Right atrium auricular region (tissue), 2 donors: ENCODE results near the gene UNK. TPM values are rescaled to one million over a fixed set of nuclear protein-coding genes. Genes with fewer than 3 reads are reported as not detected.
"Not testable (repeated sequence)": the region's sequence is repeated elsewhere in the genome, so short reads cannot be mapped to it uniquely, and the experiment has no call there.

Experiments used
- DNase-seq: peaks from one replicate; pipeline ENCODE4 v3.0.0-alpha.2; 2019; ENCODE audit warnings: low spot score
- H3K27ac ChIP-seq, 2 donors: fragments of 200-600 bp; sonication (generic); 1 replicate in 1 of 2; 2 replicates in 1 of 2; pipeline ENCODE4 v1.5.1; 2016 to 2019
- H3K27me3 ChIP-seq, 2 donors: fragments of 200-600 bp; sonication (generic); one replicate each; pipeline versions ENCODE4 v1.5.1 to v1.6.0; 2017 to 2019
- H3K36me3 ChIP-seq: fragments of 200-600 bp; sonication (generic); one replicate; pipeline ENCODE4 v1.5.1; 2016
- H3K4me1 ChIP-seq, 2 donors: fragments of 200-600 bp; sonication (generic); one replicate each; pipeline versions ENCODE4 v1.5.1 to v1.6.0; 2017 to 2019
- H3K4me3 ChIP-seq, 2 donors: fragments of 200-600 bp; sonication (generic); 1 replicate in 1 of 2; 2 replicates in 1 of 2; pipeline ENCODE4 v1.5.1; 2017 to 2019; ENCODE audit warnings: mild to moderate bottlenecking in 1 of 2, moderate library complexity in 1 of 2
- H3K9me3 ChIP-seq, 2 donors: fragments of 200-600 bp; sonication (generic); one replicate each; pipeline ENCODE4 v1.5.1; 2019
- microRNA-seq, 2 donors: library from miRNA; unstranded; fragments of <30 nt; microRNA quantifications; one replicate each; pipeline ENCODE4, GENCODE V29; 2016 to 2017; ENCODE audit warnings: borderline number of aligned reads in 2 of 2, borderline replicate concordance in 1 of 2
- total RNA-seq, 2 donors: library from RNA; depleted of rRNA; stranded (reverse); fragments of >200 nt; gene quantifications; one replicate each; pipeline ENCODE4 v1.1.0, GENCODE V29; 2016
- TF ChIP-seq, protein P1 (sequence below), 2 donors: fragments of 200-600 bp; sonication (generic); IDR thresholded peaks; one replicate each; pipeline ENCODE4 v1.5.1; 2019; ENCODE audit warnings: antibody characterized with exemption in 2 of 2

Gene UNK
- total RNA-seq, 2 donors from 2014 or later = 18.8 to 25.3 TPM

DNA sequence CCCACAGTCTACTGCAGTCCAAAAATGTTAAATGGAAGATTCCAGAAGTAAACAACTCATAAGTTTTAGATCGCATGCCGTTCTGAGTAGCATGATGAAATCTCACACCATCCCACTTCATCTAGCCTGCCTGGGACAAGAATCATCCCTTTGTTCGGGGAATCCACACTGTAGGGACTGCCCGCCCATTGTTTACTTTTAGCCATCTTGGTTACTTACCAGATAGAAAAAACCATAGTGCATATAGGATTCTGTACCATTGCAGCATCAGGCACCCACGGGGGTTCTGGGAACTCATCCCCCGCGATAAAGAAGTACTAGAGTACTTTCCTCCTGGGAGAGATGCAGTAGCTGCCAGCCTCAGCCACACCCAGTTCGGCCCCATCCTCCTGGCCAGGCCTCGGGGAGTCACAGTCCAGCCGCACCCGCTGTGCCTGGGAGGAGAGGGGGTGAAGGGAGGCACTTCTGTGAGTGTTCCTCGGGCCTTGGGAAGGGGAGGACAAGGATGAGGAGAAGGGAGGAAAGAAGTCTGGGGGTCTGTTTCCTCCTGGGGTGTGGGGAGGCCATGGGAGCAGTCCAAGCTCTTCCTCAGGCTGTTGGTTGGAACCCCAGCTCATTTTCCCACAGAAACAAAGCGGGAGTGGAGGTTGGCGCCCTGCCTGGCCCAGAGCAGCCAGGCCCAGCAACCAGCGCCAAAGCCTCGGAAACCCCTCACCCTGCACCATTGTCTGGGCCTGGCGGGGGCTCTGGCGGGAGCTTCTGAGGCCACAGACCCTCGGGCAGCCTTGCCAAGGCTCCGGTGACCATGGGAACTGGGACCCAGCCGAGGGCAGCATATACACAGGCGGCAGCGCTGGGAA lies 84.9 kb downstream of the UNK start:
- peak overlapping the region; percentile 85 to 88 for H3K27ac ChIP-seq
- H3K9me3 ChIP-seq = no peaks in the 10 kb centered on the region
- TF ChIP-seq, protein P1, sequence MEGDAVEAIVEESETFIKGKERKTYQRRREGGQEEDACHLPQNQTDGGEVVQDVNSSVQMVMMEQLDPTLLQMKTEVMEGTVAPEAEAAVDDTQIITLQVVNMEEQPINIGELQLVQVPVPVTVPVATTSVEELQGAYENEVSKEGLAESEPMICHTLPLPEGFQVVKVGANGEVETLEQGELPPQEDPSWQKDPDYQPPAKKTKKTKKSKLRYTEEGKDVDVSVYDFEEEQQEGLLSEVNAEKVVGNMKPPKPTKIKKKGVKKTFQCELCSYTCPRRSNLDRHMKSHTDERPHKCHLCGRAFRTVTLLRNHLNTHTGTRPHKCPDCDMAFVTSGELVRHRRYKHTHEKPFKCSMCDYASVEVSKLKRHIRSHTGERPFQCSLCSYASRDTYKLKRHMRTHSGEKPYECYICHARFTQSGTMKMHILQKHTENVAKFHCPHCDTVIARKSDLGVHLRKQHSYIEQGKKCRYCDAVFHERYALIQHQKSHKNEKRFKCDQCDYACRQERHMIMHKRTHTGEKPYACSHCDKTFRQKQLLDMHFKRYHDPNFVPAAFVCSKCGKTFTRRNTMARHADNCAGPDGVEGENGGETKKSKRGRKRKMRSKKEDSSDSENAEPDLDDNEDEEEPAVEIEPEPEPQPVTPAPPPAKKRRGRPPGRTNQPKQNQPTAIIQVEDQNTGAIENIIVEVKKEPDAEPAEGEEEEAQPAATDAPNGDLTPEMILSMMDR (IDR thresholded peaks at IDR 0.05) = no peak
- H3K4me3 ChIP-seq = peak overlapping the region in 1 of 2 donors; percentile 21
- no peak for DNase-seq
- peaks cover 0 to 58% of the 10 kb centered on the region in 2 donors for H3K4me1 ChIP-seq
- H3K36me3 ChIP-seq = peaks cover 8% of the 10 kb centered on the region
- no peaks in the 10 kb centered on the region for H3K27me3 ChIP-seq

DNA sequence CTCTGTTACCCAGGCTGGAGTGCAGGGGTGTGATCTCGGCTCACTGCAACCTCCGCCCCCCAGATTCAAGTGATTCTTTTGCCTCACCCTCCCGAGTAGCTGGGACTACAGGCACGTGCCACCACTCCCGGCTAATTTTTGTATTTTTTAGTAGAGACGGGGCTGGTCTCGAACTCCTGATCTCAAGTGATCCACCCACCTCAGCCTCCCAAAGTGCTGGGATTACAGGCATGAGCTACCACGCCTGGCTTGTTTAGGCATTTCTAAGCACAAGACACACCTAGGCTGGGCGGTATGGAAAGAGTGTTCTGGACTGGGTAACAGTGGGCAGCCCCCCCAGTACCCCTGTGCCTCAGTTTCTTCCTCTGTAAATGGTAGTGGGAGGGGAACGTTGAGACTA lies 85.6 kb downstream of the UNK start:
- H3K4me3 ChIP-seq, H3K27me3 ChIP-seq, H3K9me3 ChIP-seq, DNase-seq: not testable (repeated sequence)
- peaks cover 15% of the 10 kb centered on the region for H3K36me3 ChIP-seq
- peak overlapping the region; percentile 85 to 88 for H3K27ac ChIP-seq
- peaks cover 0 to 61% of the 10 kb centered on the region in 2 donors for H3K4me1 ChIP-seq

DNA sequence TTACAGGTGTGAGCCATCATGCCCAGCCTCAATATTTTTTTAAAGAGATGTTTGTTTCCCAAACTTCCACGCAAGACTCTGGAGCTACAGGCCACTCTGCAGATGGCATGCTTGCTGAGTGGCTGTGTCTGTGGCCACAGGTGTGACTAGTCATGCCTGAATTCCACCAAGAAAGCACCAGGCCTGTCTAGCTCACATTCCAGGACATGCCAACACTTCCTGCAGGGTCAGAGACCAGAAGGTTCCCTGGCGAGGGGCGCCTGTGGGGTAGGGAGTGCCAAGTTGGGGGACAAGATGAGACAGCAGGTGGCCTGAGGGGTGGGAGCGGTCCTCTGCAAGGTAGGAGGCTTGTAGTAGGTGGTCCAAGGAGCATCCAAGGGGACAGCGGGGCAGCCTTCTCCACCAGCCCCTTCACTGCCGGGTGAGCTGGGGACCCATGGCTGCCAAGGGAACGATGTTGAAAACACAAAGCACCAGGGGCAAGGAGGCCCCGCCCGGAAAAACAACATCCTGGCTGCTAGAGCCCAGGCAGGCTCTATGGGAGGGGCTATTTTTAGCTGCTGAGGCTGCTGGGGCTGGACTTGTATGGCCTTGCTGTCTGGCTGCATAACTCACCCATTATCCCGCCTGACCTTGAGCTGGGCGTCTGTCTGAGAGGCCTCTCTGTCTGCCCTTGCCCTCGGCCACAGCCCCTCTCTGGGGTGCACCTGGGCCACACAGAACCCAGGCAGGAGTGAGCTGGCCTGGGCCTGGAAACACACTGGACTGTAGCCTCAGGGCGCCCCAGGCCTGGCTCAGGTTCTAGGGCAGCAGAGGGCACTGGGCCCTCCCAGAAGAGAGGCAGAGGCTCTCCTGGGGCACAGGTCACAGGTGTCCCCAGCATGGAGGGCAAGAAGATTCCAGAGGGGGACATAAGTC lies 88.1 kb downstream of the UNK start:
- peak; percentile 95 for DNase-seq
- Histone ChIP-seq H3K27ac (peak overlapping the region; percentile 91 to 94), H3K36me3 (peaks cover 20% of the 10 kb centered on the region), H3K4me3 (no peak overlapping the region), H3K9me3 (no peaks in the 10 kb centered on the region), H3K4me1 (peaks cover 0 to 86% of the 10 kb centered on the region in 2 donors), H3K27me3 (no peaks in the 10 kb centered on the region)
- TF ChIP-seq, protein P1 (IDR thresholded peaks at IDR 0.05) = no peak

DNA sequence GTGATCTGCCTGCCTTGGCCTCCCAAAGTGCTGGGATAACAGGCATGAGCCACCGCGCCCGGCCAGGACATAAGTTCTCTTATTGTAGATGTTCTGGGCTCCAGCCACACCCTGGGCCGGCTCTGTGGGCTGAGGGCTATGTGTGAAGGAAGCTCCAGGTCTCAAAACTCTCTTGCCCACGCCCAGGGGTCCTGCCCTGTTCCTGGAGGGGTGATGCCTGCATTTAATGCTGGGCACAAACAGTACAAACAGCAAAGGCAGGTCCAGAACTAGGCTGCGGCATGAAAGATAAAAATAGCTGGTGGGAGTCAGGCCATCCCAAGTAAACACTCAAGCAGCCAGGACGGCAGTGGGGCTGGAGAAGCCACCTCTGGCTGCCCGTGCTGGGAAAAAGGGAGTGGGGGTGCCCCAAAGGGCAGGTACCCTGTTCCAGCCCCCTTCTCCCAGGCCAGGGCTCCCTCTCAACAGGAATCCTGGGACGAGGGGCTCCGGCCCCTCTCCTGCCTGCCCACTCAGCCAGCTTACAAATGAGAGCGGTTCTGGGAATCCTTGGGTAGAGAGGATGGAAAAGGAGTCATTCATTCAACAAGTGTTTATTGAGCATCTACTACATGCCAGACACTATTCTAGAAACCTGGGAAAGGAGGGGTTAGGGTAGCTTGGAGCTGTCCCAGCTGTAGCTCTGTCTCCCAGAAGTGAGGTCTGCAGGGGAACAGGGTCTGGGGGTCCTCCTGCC lies 89.1 kb downstream of the UNK start:
- H3K36me3 ChIP-seq = peaks cover 20% of the 10 kb centered on the region
- peak overlapping the region; percentile 91 to 94 for H3K27ac ChIP-seq
- TF ChIP-seq, protein P1 (IDR thresholded peaks at IDR 0.05) = no peak
- H3K4me3 ChIP-seq = no peak overlapping the region
- peaks cover 0 to 82% of the 10 kb centered on the region in 2 donors for H3K4me1 ChIP-seq
- H3K9me3 ChIP-seq = no peaks in the 10 kb centered on the region
- no peaks in the 10 kb centered on the region for H3K27me3 ChIP-seq
- no peak for DNase-seq

DNA sequence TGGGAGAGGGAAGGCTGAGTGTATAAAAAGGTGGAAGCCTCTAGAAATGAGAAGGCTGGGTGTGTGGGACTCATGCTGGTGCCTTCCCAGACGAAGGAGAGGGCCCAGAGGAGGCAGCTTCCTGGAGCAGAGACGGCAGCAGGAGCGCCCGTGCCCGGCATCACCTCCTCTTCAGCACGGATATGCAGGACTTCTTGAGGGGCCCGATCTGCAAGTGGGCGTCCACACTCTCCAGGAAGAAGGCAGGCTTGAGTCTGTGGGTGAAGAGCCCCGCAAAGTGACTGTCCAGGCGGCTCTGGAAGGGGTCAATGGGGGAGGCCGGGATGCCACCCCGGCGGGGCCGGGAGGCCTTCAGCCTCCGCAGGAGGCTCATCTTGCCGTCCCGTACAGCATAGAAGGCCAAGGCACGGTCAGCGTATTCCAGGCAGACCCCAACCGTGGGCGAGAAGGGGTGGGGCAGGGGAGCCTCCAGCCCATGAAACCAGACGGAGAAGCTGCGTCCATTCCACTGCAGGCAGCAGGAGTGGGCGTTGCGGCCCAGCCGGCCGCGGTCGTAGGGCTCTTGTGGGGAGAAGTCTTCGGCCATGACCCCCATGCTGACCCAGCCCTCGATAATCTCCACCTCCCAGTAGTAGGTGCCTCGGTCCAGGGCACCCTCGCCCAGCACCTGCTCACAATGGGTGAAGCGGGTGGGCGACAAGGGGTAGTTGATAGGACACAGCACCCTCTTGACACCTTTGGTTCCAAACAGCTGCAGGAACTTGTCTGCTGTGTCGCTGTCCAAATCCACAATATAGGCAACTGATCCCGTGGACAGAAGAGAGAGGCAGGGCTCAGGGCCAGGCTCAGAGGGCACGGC lies 89.9 kb downstream of the UNK start:
- Histone ChIP-seq H3K27me3 (no peaks in the 10 kb centered on the region), H3K36me3 (peaks cover 20% of the 10 kb centered on the region), H3K9me3 (no peaks in the 10 kb centered on the region), H3K4me1 (peaks cover 0 to 80% of the 10 kb centered on the region in 2 donors), H3K4me3 (no peak overlapping the region), H3K27ac (peak overlapping the region; percentile 93 to 94)
- TF ChIP-seq, protein P1 (IDR thresholded peaks at IDR 0.05) = no peak
- no peak for DNase-seq

Small RNAs within 50 kb of the gene (microRNA-seq; reads per million reads assigned to microRNA genes)
- gene MIR4738 = 0 to 0.71 reads per million in 2 donors

Other genes with a start within 250 kb of the UNK start
- gene MYO15B, start 197.0 kb upstream of the UNK start, total RNA-seq = 10 to 100 TPM; 29.3 to 34.3 TPM
- gene SMIM5, start 151.4 kb upstream of the UNK start, total RNA-seq = 10 to 100 TPM in 1 of 2 donors, 1 to 10 TPM in 1; 6.4 to 12.0 TPM
- gene RECQL5, start 117.7 kb upstream of the UNK start, total RNA-seq = 1 to 10 TPM; 6.2 to 7.1 TPM
- gene SAP30BP, start 117.5 kb upstream of the UNK start, total RNA-seq = 10 to 100 TPM; 28.5 to 44.6 TPM
- gene ITGB4, start 63.3 kb upstream of the UNK start, total RNA-seq = 10 to 100 TPM; 11.1 to 37.5 TPM
- 10 to 100 TPM; 19.6 to 21.0 TPM for gene GALK1, start 19.6 kb upstream of the UNK start, total RNA-seq
- gene UNC13D, start 59.6 kb downstream of the UNK start, total RNA-seq = 10 to 100 TPM; 11.1 to 25.9 TPM
- 100 to 1,000 TPM in 1 of 2 donors, 10 to 100 TPM in 1; 100.0 to 163 TPM for gene WBP2, start 70.5 kb downstream of the UNK start, total RNA-seq
- gene TRIM47, start 93.8 kb downstream of the UNK start, total RNA-seq = 10 to 100 TPM; 16.8 to 24.8 TPM
- gene TRIM65, start 112.1 kb downstream of the UNK start, total RNA-seq = 1 to 10 TPM; 7.0 to 9.8 TPM
- gene MRPL38, start 120.1 kb downstream of the UNK start, total RNA-seq = 10 to 100 TPM; 27.2 to 36.4 TPM
- gene FBF1, start 156.2 kb downstream of the UNK start, total RNA-seq = 1 to 10 TPM; 3.8 to 6.3 TPM
- 10 to 100 TPM; 49.6 to 67.4 TPM for gene ACOX1, start 194.4 kb downstream of the UNK start, total RNA-seq
- 10 to 100 TPM in 1 of 2 donors, 1 to 10 TPM in 1; 8.8 to 14.0 TPM for gene TEN1, start 194.4 kb downstream of the UNK start, total RNA-seq
- 1 to 10 TPM in 1 of 2 donors, not detected in 1; 2.0 TPM for gene CDK3, start 216.0 kb downstream of the UNK start, total RNA-seq
- under 1 TPM; 0.30 to 0.71 TPM for gene EVPL, start 242.5 kb downstream of the UNK start, total RNA-seq